ENCODE results near the gene METRNL.
"Not testable (repeated sequence)": the region's sequence is repeated elsewhere in the genome, so short reads cannot be mapped to it uniquely, and the experiment has no call there.

Gene METRNL

GRCh38 chr17:83133302-83134121 is 54.1 kb downstream of the METRNL start:
- H3K9me3 Mint-ChIP-seq = no peaks in the 10 kb centered on the region
- ATAC-seq (replicated peaks; ENCODE audit: extremely low read depth, poor library complexity, severe bottlenecking) (no peak), DNase-seq (ENCODE audit: low spot score in 2 of 2) (no peak)
- H3K4me1 Mint-ChIP-seq = peaks cover 8% of the 10 kb centered on the region
- H3K27ac Mint-ChIP-seq (ENCODE audit: low read depth) = no peak overlapping the region
- H3K4me3 Mint-ChIP-seq = no peak overlapping the region
- H3K27me3 Mint-ChIP-seq = peaks cover 38% of the 10 kb centered on the region
- H3K36me3 Mint-ChIP-seq (ENCODE audit: insufficient read depth) = no peaks in the 10 kb centered on the region

DNA sequence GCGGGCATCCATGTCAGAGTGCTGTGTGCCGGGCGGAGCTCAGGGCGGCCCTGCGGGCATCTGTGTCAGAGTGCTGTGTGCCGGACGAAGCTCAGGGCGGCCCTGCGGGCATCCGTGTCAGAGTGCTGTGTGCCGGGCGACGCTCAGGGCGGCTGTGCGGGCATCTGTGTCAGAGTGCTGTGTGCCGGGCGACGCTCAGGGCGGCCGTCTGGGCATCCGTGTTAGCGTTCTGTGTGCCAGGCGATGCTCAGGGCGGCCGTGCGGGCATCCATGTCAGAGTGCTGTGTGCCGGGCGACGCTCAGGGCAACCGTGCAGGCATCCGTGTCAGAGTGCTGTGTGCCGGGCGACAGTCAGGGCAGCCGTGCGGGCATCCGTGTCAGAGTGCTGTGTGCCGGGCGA is 55.0 kb downstream of the METRNL start:
- H3K4me1 Mint-ChIP-seq; H3K36me3 Mint-ChIP-seq (ENCODE audit: insufficient read depth): not testable (repeated sequence)

GRCh38 chr17:83135692-83136091 is 56.3 kb downstream of the METRNL start:
- Mint-ChIP-seq H3K4me3 (no peak overlapping the region), H3K36me3 (ENCODE audit: insufficient read depth) (no peaks in the 10 kb centered on the region), H3K27me3 (peaks cover 38% of the 10 kb centered on the region), H3K4me1 (peaks cover 8% of the 10 kb centered on the region), H3K9me3 (no peaks in the 10 kb centered on the region), H3K27ac (ENCODE audit: low read depth) (no peak overlapping the region)
- ATAC-seq (replicated peaks; ENCODE audit: extremely low read depth, poor library complexity, severe bottlenecking) (no peak), DNase-seq (ENCODE audit: low spot score in 2 of 2) (no peak)

More for the DNA sequence above, 55.0 kb downstream of the METRNL start:
- peaks cover 38% of the 10 kb centered on the region for H3K27me3 Mint-ChIP-seq
- H3K27ac Mint-ChIP-seq (ENCODE audit: low read depth); DNase-seq (ENCODE audit: low spot score in 2 of 2); H3K9me3 Mint-ChIP-seq; ATAC-seq (replicated peaks; ENCODE audit: extremely low read depth, poor library complexity, severe bottlenecking); H3K4me3 Mint-ChIP-seq: not testable (repeated sequence)

DNA sequence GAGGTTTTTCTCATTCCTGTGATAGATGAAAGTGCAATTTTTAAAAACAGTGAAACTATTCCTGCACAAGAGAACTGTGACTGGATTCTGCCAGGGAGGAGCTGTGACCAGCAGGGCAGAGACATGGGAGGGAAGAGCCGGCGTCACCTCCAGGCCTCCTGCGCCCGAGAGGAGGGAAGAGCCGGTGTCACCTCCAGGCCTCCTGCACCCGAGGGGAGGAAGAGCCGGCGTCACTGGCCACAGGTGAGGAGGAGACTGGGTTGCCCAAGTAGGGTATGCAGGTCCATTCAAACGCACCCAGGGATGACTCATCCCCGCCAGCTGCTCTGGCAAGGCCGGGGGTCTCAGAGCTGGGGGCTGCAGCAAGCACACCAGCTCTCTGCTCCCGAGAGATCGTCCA is 56.7 kb downstream of the METRNL start:
- peaks cover 8% of the 10 kb centered on the region for H3K4me1 Mint-ChIP-seq
- peaks cover 38% of the 10 kb centered on the region for H3K27me3 Mint-ChIP-seq
- ATAC-seq (replicated peaks; ENCODE audit: extremely low read depth, poor library complexity, severe bottlenecking) = no peak
- no peaks in the 10 kb centered on the region for H3K36me3 Mint-ChIP-seq (ENCODE audit: insufficient read depth)
- no peak overlapping the region for H3K27ac Mint-ChIP-seq (ENCODE audit: low read depth)
- no peaks in the 10 kb centered on the region for H3K9me3 Mint-ChIP-seq
- no peak overlapping the region for H3K4me3 Mint-ChIP-seq
- no peak for DNase-seq (ENCODE audit: low spot score in 2 of 2)

DNA sequence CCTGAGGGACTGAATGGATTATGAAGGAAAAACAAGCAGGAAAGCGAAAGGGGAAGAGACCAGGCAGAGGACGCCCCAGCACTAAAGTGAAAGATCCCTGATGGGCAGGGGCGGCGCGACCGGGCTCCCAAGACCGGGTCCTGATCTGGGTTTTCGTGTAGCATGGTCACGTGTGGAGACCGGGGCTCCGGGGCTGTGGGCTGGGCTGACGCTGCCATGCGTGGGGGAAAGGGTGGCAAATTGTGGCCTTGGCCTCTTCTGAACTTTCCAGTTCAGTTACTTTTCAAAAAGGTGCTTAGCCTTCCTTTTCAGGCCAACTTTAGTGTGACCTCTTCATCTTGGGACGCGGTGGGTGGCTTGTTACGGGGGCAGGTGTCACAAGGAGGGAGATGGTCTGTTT is 57.5 kb downstream of the METRNL start:
- Mint-ChIP-seq H3K4me3 (no peak overlapping the region), H3K27ac (ENCODE audit: low read depth) (no peak overlapping the region), H3K4me1 (peaks cover 8% of the 10 kb centered on the region), H3K9me3 (peaks cover under 1% of the 10 kb centered on the region), H3K36me3 (ENCODE audit: insufficient read depth) (no peaks in the 10 kb centered on the region), H3K27me3 (peaks cover 37% of the 10 kb centered on the region)
- ATAC-seq (replicated peaks; ENCODE audit: extremely low read depth, poor library complexity, severe bottlenecking) (no peak), DNase-seq (ENCODE audit: low spot score in 2 of 2) (no peak)

DNA sequence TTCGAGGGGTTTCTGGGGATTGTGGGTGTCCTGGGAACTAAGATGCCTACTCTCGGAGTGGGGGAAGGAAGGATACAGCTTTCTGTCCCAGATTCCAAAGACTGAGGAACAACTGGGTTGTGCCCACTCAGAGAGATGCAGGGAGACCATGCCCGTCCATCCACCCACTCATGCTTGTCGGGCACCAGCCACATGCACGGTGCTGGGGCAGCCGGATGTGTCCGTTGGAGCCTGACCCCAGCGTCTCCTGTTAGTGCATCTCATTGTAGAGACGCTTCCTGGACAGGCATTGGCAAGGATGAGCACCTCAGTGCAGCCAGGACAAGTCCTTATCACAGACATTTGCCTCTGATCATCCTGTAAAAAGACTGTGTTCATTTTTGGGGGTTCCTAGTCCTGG is 58.1 kb downstream of the METRNL start:
- Mint-ChIP-seq H3K36me3 (ENCODE audit: insufficient read depth) (no peaks in the 10 kb centered on the region), H3K9me3 (peaks cover 6% of the 10 kb centered on the region), H3K27ac (ENCODE audit: low read depth) (no peak overlapping the region), H3K27me3 (peaks cover 37% of the 10 kb centered on the region), H3K4me1 (peaks cover 8% of the 10 kb centered on the region), H3K4me3 (no peak overlapping the region)
- DNase-seq (ENCODE audit: low spot score in 2 of 2) (no peak), ATAC-seq (replicated peaks; ENCODE audit: extremely low read depth, poor library complexity, severe bottlenecking) (no peak)

- no peak for ATAC-seq (replicated peaks; ENCODE audit: extremely low read depth, poor library complexity, severe bottlenecking)
- Mint-ChIP-seq H3K27ac (ENCODE audit: low read depth) (no peak overlapping the region), H3K27me3 (peaks cover 38% of the 10 kb centered on the region), H3K4me3 (no peak overlapping the region), H3K9me3 (peaks cover 6% of the 10 kb centered on the region), H3K4me1 (peaks cover 8% of the 10 kb centered on the region), H3K36me3 (ENCODE audit: insufficient read depth) (no peaks in the 10 kb centered on the region)
- no peak for DNase-seq (ENCODE audit: low spot score in 2 of 2)
Observed at GRCh38 chr17:83138820-83139219, 59.4 kb downstream of the METRNL start.

GRCh38 chr17:83139541-83140248 is 60.3 kb downstream of the METRNL start:
- not testable (repeated sequence) for H3K27ac Mint-ChIP-seq (ENCODE audit: low read depth); H3K9me3 Mint-ChIP-seq; DNase-seq (ENCODE audit: low spot score in 2 of 2); H3K4me1 Mint-ChIP-seq; H3K36me3 Mint-ChIP-seq (ENCODE audit: insufficient read depth); ATAC-seq (replicated peaks; ENCODE audit: extremely low read depth, poor library complexity, severe bottlenecking); H3K4me3 Mint-ChIP-seq
- peaks cover 38% of the 10 kb centered on the region for H3K27me3 Mint-ChIP-seq

DNA sequence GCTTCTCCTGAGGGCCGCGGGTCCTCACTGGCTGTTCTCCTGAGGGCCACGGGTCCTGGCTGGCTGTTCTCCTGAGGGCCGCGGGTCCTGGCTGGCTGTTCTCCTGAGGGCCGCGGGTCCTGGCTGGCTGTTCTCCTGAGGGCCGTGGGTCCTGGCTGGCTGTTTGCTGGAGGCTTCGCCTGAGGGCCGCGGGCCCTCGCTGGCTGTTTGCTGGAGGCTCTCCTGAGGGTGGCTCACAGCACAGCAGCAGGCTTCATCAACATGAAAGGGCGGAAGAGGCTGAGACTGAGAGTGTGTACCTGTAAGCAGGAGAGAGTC is 60.8 kb downstream of the METRNL start:
- H3K4me1 Mint-ChIP-seq = not testable (repeated sequence)
- H3K27me3 Mint-ChIP-seq = peaks cover 38% of the 10 kb centered on the region

DNA sequence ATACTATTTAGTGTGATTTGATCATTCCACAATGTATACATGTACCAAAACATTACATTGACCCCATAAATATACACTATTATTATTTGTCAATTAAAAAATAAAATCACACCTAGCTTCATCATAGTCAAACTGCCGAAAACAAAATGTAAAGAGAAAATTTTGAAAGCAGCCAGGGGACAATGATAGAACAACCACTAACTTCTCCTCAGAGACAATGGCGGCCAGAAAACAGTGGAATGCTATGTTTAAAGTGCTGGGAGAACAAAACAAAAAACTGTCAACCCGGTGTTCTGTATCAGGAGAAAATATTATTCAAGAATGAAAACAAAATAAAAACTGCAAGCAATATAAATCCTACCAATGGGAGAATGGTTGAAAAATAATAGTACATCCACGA is 63.2 kb downstream of the METRNL start:
- no peak overlapping the region for H3K4me3 Mint-ChIP-seq
- no peak for ATAC-seq (replicated peaks; ENCODE audit: extremely low read depth, poor library complexity, severe bottlenecking)
- H3K36me3 Mint-ChIP-seq (ENCODE audit: insufficient read depth) = no peaks in the 10 kb centered on the region

More for the DNA sequence above, 60.8 kb downstream of the METRNL start:
- not testable (repeated sequence) for H3K9me3 Mint-ChIP-seq; H3K4me3 Mint-ChIP-seq; H3K27ac Mint-ChIP-seq (ENCODE audit: low read depth); H3K36me3 Mint-ChIP-seq (ENCODE audit: insufficient read depth); DNase-seq (ENCODE audit: low spot score in 2 of 2); ATAC-seq (replicated peaks; ENCODE audit: extremely low read depth, poor library complexity, severe bottlenecking)

DNA sequence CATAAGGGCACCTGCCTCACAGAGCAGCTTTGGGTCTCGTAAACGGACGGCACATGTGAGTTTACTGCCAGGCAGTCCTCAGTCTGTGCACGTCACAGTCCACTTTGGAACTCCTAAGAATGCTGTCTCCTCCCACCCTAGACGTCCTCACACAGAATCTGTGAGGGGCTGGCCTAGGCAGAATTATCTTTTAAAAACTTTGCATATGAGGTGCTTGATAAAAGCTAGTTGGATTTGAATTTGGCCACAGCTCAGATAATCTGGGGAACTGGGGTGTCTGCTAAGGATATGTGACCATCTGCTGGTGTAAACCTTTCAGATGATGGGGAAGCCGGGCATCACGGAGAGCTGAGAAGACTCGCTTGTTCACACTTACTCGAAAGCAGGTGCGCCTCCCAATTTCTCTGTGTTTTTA is 64.4 kb downstream of the METRNL start:
- Mint-ChIP-seq H3K4me3 (no peak overlapping the region), H3K27ac (ENCODE audit: low read depth) (no peak overlapping the region), H3K9me3 (peaks cover 6% of the 10 kb centered on the region), H3K4me1 (no peaks in the 10 kb centered on the region), H3K36me3 (ENCODE audit: insufficient read depth) (no peaks in the 10 kb centered on the region), H3K27me3 (peaks cover 10% of the 10 kb centered on the region)
- DNase-seq (ENCODE audit: low spot score in 2 of 2) (no peak), ATAC-seq (replicated peaks; ENCODE audit: extremely low read depth, poor library complexity, severe bottlenecking) (no peak)

More for the DNA sequence above, 63.2 kb downstream of the METRNL start:
- H3K4me1 Mint-ChIP-seq = no peaks in the 10 kb centered on the region
- H3K27me3 Mint-ChIP-seq = peaks cover 18% of the 10 kb centered on the region
- no peak overlapping the region for H3K27ac Mint-ChIP-seq (ENCODE audit: low read depth)
- DNase-seq (ENCODE audit: low spot score in 2 of 2) = no peak
- H3K9me3 Mint-ChIP-seq = peaks cover 6% of the 10 kb centered on the region
